ENCODE measurements around the gene EMID1.

- no peak for TF ChIP-seq CTCF (optimal IDR thresholded peaks at IDR 0.05 in 1 of 3, IDR thresholded peaks at IDR 0.05 in 1 of 3, conservative IDR thresholded peaks at IDR 0.05 in 1 of 3; ENCODE audit: extremely low read depth in 1 of 3, insufficient read depth in 2 of 3, low read length in 3 of 3)
- no peak for TF ChIP-seq EZH2 (IDR thresholded peaks at IDR 0.05; ENCODE audit: low read length)
These were observed 12.7 kb upstream of the EMID1 start for GRCh38 chr22:29193021-29193420.

Measured in keratinocyte (primary cell).